Prostate gland (tissue), 2 donors: ENCODE measurements around the gene NFE2L3.

ENCODE experiments used
- CTCF ChIP-seq, 4 experiments: fragments of 200-600 bp in 2 of 4; fragments of 450-650 bp in 2 of 4; sonication (generic) in 2 of 4; IDR thresholded peaks; 1 replicate in 3 of 4; 2 replicates in 1 of 4; pipeline ENCODE4 v1.5.1; 2016 to 2019; ENCODE audit warnings: antibody characterized with exemption in 4 of 4, mild to moderate bottlenecking in 2 of 4, moderate library complexity in 2 of 4
- POLR2A ChIP-seq: fragments of 450-650 bp; IDR thresholded peaks from one replicate; pipeline ENCODE4 v1.6.1; 2016; ENCODE audit warnings: antibody characterized with exemption, mild to moderate bottlenecking
- POLR2AphosphoS5 ChIP-seq: sonication (generic); formaldehyde crosslinking; IDR thresholded peaks from one replicate; pipeline ENCODE4 v1.6.1; 2017; ENCODE audit warnings: antibody characterized with exemption

GRCh38 chr7:26117142-26117807 is 34.7 kb upstream of the NFE2L3 start:
- TF ChIP-seq POLR2A (no peak), CTCF (IDR thresholded peaks at IDR 0.05) (no peak), POLR2AphosphoS5 (no peak)
